T-helper 17 cell (primary cell): ENCODE measurements around the gene ATOSB. TPM values are rescaled to one million over a fixed set of nuclear protein-coding genes. Genes with fewer than 3 reads are reported as not detected.

Experiments
- ATAC-seq: fragments of 150-1000 bp; cut with Tn5 transposase; 2 replicates; pipeline ENCODE4 v1.10.0; 2021; ENCODE audit warnings: mild to moderate bottlenecking, moderate library complexity
- DNase-seq, 3 donors: peaks; one replicate each; pipeline versions ENCODE4 v3.0.0 to v3.0.0-alpha.2; 2020 to 2021
- H3K9me3 ChIP-seq: one replicate; pipeline ENCODE4 v1.7.0; 2013; ENCODE audit warnings: low read length, mild to moderate bottlenecking; ENCODE audit not compliant: control insufficient read depth, poor library complexity, severe bottlenecking
- H3K27ac Mint-ChIP-seq: one replicate; pipeline ENCODE4 v1.8.0; 2022; ENCODE audit warnings: mild to moderate bottlenecking, moderate library complexity, mixed read lengths
- H3K27me3 Mint-ChIP-seq: one replicate; pipeline ENCODE4 v1.8.0; 2022; ENCODE audit warnings: mixed read lengths
- H3K36me3 Mint-ChIP-seq: one replicate; pipeline ENCODE4 v1.8.0; 2022; ENCODE audit warnings: low read depth, mixed read lengths
- H3K4me1 Mint-ChIP-seq: one replicate; pipeline ENCODE4 v1.8.0; 2022; ENCODE audit warnings: mild to moderate bottlenecking, mixed read lengths
- H3K4me3 Mint-ChIP-seq: one replicate; pipeline ENCODE4 v1.8.0; 2022; ENCODE audit warnings: mild to moderate bottlenecking, moderate library complexity, mixed read lengths
- total RNA-seq, 4 donors: library from RNA in 2 of 4; stranded (reverse) in 2 of 4; gene quantifications; one replicate each; pipeline ENCODE4 v1.2.3 and lab custom pipeline; 2022 to 2026

The ATOSB gene
- total RNA-seq, 2 donors from 2014 or later, result 9.8 to 11.6 TPM

- Mint-ChIP-seq H3K27me3 (no peaks in the 10 kb centered on the region), H3K36me3 (no peaks in the 10 kb centered on the region), H3K4me3 (no peak overlapping the region), H3K4me1 (no peaks in the 10 kb centered on the region), H3K27ac (no peak overlapping the region)
- DNase-seq, result no peak
- peaks cover 4% of the 10 kb centered on the region for H3K9me3 ChIP-seq
- no peak for ATAC-seq
Observed at GRCh38 chr9:35140093-35140492, 24.4 kb upstream of the ATOSB start.

DNA sequence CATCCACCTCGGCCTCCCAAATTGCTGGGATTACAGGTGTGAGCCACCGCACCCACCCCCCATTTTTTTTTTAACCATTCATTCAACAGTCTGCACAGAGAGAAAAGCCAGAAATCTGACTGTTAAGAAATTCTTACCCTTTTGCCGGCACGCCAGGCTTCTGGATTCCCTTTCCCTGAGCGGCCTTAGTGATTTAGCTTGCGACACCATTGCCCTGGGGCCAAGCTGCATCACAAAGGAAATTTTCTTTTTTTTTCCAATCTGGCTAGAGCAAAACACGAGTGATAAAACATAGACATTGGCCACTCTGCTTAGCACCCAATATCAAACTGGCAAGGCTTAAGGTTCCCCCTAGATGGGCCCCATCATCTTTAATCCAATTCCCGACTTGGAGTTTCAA is 21.2 kb upstream of the ATOSB start:
- Mint-ChIP-seq H3K27me3 (peaks cover 7% of the 10 kb centered on the region), H3K36me3 (no peaks in the 10 kb centered on the region), H3K4me1 (peaks cover 4% of the 10 kb centered on the region), H3K27ac (no peak overlapping the region), H3K4me3 (no peak overlapping the region)
- ATAC-seq, result no peak
- no peak for DNase-seq
- H3K9me3 ChIP-seq, result no peaks in the 10 kb centered on the region

DNA sequence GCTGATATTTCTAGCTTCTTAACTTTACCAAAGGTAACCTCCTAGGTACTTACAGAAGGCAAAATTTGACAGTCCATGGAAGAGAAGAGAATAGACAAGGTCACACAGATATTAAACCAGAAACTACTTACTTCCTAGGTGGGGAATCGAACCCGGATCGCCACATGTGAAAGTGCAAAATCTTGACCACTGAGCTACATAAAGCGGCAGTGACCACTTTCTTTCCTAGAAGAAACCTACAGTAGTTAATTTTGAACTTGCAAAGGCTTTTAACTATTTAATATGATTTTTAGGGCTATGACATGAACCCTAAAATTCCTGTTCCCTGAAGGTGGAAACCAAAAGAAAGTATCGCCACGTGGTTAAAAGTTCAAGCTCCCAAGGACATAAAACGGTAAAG is 20.3 kb upstream of the ATOSB start:
- no peak overlapping the region for H3K4me3 Mint-ChIP-seq
- peaks cover 4% of the 10 kb centered on the region for H3K4me1 Mint-ChIP-seq
- DNase-seq (no peak), ATAC-seq (no peak)
- no peak overlapping the region for H3K27ac Mint-ChIP-seq
- H3K9me3 ChIP-seq, result no peaks in the 10 kb centered on the region
- no peaks in the 10 kb centered on the region for H3K36me3 Mint-ChIP-seq
- H3K27me3 Mint-ChIP-seq, result peaks cover 7% of the 10 kb centered on the region

DNA sequence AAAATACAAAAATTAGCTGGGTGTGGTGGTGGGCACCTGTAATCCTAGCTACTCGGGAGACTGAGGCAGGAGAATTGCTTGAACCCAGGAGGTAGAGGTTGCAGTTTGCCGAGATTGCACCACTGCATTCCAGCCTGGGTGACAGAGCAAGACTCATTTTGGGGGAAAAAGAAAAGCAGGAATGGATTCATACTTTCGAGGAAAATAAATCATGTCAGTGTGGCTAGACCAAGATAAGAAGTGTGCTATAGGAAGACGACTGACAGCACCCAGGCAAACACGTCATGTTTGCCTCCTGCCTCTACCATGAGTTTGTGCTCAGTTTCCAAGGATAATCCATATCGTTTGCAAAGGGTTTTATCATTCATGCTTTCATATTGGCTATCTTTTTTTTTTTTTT is 19.3 kb upstream of the ATOSB start:
- H3K9me3 ChIP-seq, result no peaks in the 10 kb centered on the region
- ATAC-seq, result no peak
- no peak overlapping the region for H3K4me3 Mint-ChIP-seq
- H3K27me3 Mint-ChIP-seq, result peaks cover 7% of the 10 kb centered on the region
- H3K36me3 Mint-ChIP-seq, result no peaks in the 10 kb centered on the region
- H3K27ac Mint-ChIP-seq, result no peak overlapping the region
- no peak for DNase-seq
- H3K4me1 Mint-ChIP-seq, result peaks cover 4% of the 10 kb centered on the region

DNA sequence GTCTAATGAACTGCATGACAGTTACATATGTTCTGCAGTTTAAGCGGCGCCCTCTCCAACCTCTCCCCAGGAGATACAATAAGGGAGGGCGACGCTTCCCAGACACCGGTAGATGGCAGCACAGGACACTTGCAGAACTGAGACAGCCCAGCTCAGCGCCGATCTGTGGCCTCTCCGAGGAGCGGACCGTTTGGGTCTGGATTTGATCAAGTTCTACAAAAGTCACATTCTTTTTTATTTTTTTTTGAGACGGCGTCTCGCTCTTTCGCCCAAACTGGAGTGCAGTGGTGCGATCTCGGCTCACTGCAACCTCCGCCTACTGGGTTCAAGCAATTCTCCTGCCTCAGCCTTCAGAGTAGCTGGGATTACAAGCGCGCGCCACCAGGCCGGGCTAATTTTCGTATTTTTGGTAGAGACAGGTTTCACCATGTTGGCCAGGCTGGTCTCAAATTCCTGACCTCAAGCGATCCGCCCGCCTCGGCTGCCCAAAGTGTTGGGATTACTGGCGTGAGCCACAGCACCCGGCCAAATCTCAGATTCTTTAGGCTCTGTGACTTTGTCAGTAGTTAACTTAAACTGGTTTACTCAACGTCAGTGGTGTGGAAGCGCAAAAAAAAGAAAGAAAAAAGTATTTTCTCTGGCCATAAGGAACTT is 1.4 kb upstream of the ATOSB start:
- H3K9me3 ChIP-seq, result no peaks in the 10 kb centered on the region
- H3K27me3 Mint-ChIP-seq, result peaks cover 8% of the 10 kb centered on the region
- DNase-seq, result peak; percentile 71 to 85 (median 77)
- peaks cover 37% of the 10 kb centered on the region for H3K4me1 Mint-ChIP-seq
- H3K4me3 Mint-ChIP-seq, result peak overlapping the region; percentile 99
- H3K27ac Mint-ChIP-seq, result peak overlapping the region; percentile 96
- H3K36me3 Mint-ChIP-seq, result no peaks in the 10 kb centered on the region
- ATAC-seq, result peak; percentile 73

DNA sequence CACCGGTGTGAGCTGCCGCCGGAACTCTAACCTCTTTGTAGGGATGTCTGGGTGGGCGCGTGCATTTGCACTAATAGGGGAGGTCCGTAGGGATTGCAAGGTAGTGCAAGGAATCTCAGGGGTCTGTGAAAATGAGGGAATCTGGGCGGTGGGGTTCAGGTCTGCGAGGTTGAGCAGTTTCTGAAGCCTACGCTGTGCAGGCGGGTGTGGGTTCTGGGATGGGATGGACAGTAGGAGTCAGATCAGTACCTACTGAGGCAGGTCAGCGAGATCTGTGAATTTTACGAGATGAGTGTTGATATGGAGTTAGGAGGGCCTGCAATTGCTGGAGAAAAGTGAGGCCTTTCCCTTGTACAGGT is 856 bp upstream of the ATOSB start:
- Mint-ChIP-seq H3K27me3 (peaks cover 8% of the 10 kb centered on the region), H3K36me3 (no peaks in the 10 kb centered on the region), H3K4me1 (peaks cover 42% of the 10 kb centered on the region), H3K27ac (peak overlapping the region; percentile 96), H3K4me3 (peak overlapping the region; percentile 99)
- ATAC-seq (no peak), DNase-seq (no peak)
- no peaks in the 10 kb centered on the region for H3K9me3 ChIP-seq

GRCh38 chr9:35114840-35115628 is 628 bp downstream of the ATOSB start:
- Mint-ChIP-seq H3K4me3 (peak overlapping the region; percentile 99), H3K27ac (peak overlapping the region; percentile 96), H3K36me3 (no peaks in the 10 kb centered on the region), H3K4me1 (peaks cover 54% of the 10 kb centered on the region), H3K27me3 (no peaks in the 10 kb centered on the region)
- H3K9me3 ChIP-seq, result no peaks in the 10 kb centered on the region
- ATAC-seq (no peak), DNase-seq (no peak)

DNA sequence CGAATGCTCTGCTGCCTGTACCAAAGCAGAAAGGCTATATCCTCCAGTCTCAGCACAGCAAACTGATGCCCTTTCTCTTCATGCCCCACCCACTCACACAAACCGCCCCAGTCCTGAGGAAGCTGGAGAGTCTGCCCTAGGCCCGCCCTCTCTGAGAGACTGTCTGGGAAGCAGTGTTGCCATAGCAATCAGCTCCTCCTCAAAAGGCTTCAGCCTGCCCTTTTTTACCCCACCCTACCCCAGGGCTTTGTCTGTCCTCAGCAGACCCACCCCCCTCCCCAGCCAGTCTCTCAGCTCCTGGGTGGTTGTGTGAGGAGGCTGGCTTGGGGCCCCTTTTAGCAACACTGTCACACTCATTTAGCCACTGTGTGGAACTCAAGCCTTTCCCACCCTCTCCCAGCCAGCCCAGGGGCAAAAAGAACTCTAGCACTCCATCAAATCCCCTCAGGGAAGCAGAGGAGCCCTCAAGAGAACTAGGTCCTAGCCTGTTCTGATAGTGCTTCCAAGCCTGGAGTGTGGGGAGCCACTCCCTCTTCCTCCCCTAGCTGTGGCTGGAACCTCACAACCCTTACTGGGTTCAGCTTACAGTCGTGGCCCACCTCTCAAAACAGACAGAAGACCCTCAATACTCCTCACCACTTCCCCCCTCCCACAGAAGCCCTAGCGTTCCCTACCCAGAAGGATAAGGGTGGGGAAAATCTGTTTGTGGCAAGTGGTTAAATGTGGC is 1.4 kb downstream of the ATOSB start:
- DNase-seq (peak; percentile 46 to 76 (median 52)), ATAC-seq (peak; percentile 29)
- no peaks in the 10 kb centered on the region for H3K9me3 ChIP-seq
- H3K36me3 Mint-ChIP-seq, result no peaks in the 10 kb centered on the region
- H3K4me1 Mint-ChIP-seq, result peaks cover 58% of the 10 kb centered on the region
- peak overlapping the region; percentile 96 for H3K27ac Mint-ChIP-seq
- peak overlapping the region; percentile 99 for H3K4me3 Mint-ChIP-seq
- H3K27me3 Mint-ChIP-seq, result no peaks in the 10 kb centered on the region

- peaks cover 62% of the 10 kb centered on the region for H3K4me1 Mint-ChIP-seq
- H3K27ac Mint-ChIP-seq, result peak overlapping the region; percentile 92
- H3K4me3 Mint-ChIP-seq, result peak overlapping the region; percentile 83
- H3K27me3 Mint-ChIP-seq, result no peaks in the 10 kb centered on the region
- ATAC-seq (no peak), DNase-seq (no peak)
- H3K9me3 ChIP-seq, result no peaks in the 10 kb centered on the region
- no peaks in the 10 kb centered on the region for H3K36me3 Mint-ChIP-seq
Observed at GRCh38 chr9:35112257-35113020, 3.2 kb downstream of the ATOSB start.

DNA sequence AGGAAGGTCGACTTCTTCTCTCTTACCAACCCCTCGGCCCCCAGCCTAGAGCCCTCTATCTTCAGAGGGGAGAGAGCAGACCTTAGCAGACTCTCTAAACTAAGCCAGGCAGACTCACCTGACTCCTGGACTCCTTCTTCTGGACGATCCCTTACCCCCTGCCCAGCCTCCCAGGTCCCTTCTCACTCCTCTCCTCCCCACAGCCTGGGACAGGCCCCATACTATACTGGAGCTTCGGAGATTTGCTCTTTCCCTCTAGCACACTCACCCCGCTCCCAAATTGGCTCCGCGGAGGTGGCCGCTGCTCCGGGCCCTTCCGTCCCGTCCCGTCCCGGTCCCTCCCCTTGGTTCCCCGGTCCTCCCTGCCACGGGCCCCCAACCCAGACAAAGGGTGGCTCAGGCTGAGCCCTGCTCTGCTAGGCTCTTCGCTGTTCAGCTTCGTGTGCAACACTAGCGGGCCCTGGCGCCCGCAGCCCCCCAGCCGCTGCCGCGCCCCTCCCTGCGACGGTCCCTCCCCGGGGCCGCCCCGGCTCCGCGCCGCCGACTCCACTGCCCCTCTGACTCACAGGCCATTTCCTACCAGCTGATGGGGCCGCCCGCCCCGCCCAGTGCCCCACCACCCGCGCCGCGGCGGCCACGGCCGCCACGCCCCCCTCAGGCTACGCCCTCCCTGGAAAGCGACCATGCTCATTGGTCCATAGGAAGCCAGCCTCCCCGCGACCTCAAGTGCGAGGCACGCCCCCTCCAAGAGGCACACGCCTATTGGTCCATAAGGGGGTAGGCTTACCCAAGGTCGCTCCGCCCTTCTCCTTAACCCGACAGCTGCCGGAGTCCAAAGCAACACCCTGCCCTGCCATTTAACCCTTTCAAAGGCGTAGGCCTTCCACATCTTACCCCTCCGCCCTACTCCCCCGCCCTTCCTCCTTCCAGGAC is 4.4 kb downstream of the ATOSB start:
- ATAC-seq, result peak; percentile 80
- Mint-ChIP-seq H3K27me3 (no peaks in the 10 kb centered on the region), H3K27ac (peak overlapping the region; percentile 92), H3K4me1 (peaks cover 57% of the 10 kb centered on the region), H3K36me3 (no peaks in the 10 kb centered on the region), H3K4me3 (peak overlapping the region; percentile 83)
- DNase-seq, result peak; percentile 89 to 96 (median 95)
- H3K9me3 ChIP-seq, result no peaks in the 10 kb centered on the region

GRCh38 chr9:35110327-35110761 is 5.3 kb downstream of the ATOSB start:
- Mint-ChIP-seq H3K36me3 (peaks cover 5% of the 10 kb centered on the region), H3K4me3 (peak overlapping the region; percentile 83), H3K27ac (peak overlapping the region; percentile 92), H3K4me1 (peaks cover 48% of the 10 kb centered on the region), H3K27me3 (no peaks in the 10 kb centered on the region)
- DNase-seq (no peak), ATAC-seq (no peak)
- H3K9me3 ChIP-seq, result no peaks in the 10 kb centered on the region

DNA sequence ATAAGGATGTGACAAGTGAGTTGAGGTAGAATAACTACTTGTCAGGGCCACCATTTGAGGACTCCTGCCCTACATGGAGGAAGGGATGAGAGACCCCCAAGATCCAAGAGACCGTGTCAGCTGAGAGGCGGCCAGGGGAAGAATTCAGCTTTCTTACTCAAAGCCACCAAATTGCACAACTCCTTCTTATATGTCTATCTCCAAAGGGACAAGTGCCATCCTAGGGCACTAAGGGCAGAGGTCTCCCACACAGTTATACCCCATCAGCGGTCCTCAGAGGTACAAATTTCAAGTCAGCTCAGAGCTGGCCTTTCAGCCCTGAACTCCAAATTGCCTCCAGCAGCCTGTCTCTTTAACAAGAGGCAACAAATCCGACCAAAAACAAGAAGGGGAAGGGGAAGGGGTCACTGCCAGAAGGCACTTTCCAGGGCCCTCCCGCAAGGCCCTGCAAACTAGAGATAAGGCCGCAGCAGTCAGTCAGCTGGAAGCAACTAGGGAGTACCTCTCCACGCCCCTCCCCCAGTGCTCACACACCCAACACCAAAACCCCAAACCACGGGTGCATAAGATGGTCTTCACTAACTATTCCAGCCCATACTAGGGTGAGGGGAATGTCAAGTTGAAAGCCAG is 6.6 kb downstream of the ATOSB start:
- Mint-ChIP-seq H3K27ac (peak overlapping the region; percentile 6), H3K27me3 (no peaks in the 10 kb centered on the region), H3K36me3 (peaks cover 5% of the 10 kb centered on the region), H3K4me3 (no peak overlapping the region), H3K4me1 (peaks cover 37% of the 10 kb centered on the region)
- DNase-seq (no peak), ATAC-seq (no peak)
- H3K9me3 ChIP-seq, result no peaks in the 10 kb centered on the region
